Measurements from ENCODE around the gene CYP2B6. TPM values are rescaled to one million over a fixed set of nuclear protein-coding genes. Genes with fewer than 3 reads are reported as not detected.

The CYP2B6 gene
- polyA plus RNA-seq, 3 donors = not detected

DNA sequence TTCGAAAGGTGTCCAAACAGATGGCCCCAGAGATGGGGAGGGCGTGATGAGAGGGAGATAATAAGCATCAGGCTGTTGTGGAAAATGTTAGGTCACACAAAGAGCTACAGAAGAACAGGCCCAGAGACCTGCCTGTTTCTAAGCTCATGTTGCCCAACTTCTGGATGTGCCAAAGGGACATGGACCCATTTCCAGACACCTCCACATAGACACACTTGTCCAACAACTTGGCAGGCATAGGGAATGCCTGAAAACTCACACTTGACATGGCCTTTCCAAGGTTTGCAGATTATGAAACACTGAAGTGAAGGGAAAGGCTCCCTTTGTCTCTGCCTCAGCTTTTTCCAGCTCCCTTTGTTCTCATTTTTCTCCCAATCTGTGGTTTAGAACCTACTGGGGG is 43.5 kb upstream of the CYP2B6 start:
- Histone ChIP-seq H3K4me3 (replicated peaks in 1 of 3; ENCODE audit: low read depth in 2 of 3, low read length in 3 of 3) (no peak overlapping the region), H3K4me1 (ENCODE audit: control insufficient read depth in 1 of 2, insufficient read depth in 2 of 2, low read length in 2 of 2) (no peaks in the 10 kb centered on the region), H3K36me3 (replicated peaks in 1 of 2; ENCODE audit: control insufficient read depth in 1 of 2, insufficient read depth in 2 of 2, low read length in 2 of 2) (no peaks in the 10 kb centered on the region), H3K79me2 (ENCODE audit: insufficient read depth, low read length) (no peaks in the 10 kb centered on the region), H3K27me3 (ENCODE audit: control insufficient read depth in 2 of 2, insufficient read depth in 2 of 2, low read length in 2 of 2) (no peaks in the 10 kb centered on the region), H2AFZ (ENCODE audit: insufficient read depth, low read depth, low read length, poor library complexity, severe bottlenecking) (no peak overlapping the region), H4K20me1 (ENCODE audit: insufficient read depth, low read length) (no peaks in the 10 kb centered on the region), H3K9me3 (replicated peaks in 1 of 2; ENCODE audit: control insufficient read depth in 1 of 2, insufficient read depth in 1 of 2, low read length in 2 of 2) (peaks cover 0 to 5% of the 10 kb centered on the region in 2 donors), H3K27ac (ENCODE audit: low read depth in 1 of 2, low read length in 2 of 2) (no peak overlapping the region), H3K4me2 (replicated peaks; ENCODE audit: extremely low read depth, low read length, poor library complexity, severe bottlenecking) (no peak overlapping the region), H3K9ac (ENCODE audit: insufficient read depth, low read length, poor library complexity, severe bottlenecking) (no peak overlapping the region)
- no CpG with 5 or more reads among the region's 2 CpGs for WGBS (ENCODE audit: insufficient coverage)
- H3K27me3 Mint-ChIP-seq (ENCODE audit: low read depth in 3 of 3) = peaks cover 5 to 23% (median 5%) of the 10 kb centered on the region in 3 donors
- intact Hi-C loops (cut with micrococcal nuclease) = no loop called here
- H3K4me3 Mint-ChIP-seq = no peak overlapping the region
- H3K9me3 Mint-ChIP-seq = peaks cover under 1 to 15% (median 10%) of the 10 kb centered on the region in 7 donors
- TF ChIP-seq CTCF (IDR thresholded peaks at IDR 0.05) = no peak
- no peak for DNase-seq
- no peaks in the 10 kb centered on the region for H3K4me1 Mint-ChIP-seq
- H3K36me3 Mint-ChIP-seq = no peaks in the 10 kb centered on the region
- no peak overlapping the region for H3K27ac Mint-ChIP-seq

DNA sequence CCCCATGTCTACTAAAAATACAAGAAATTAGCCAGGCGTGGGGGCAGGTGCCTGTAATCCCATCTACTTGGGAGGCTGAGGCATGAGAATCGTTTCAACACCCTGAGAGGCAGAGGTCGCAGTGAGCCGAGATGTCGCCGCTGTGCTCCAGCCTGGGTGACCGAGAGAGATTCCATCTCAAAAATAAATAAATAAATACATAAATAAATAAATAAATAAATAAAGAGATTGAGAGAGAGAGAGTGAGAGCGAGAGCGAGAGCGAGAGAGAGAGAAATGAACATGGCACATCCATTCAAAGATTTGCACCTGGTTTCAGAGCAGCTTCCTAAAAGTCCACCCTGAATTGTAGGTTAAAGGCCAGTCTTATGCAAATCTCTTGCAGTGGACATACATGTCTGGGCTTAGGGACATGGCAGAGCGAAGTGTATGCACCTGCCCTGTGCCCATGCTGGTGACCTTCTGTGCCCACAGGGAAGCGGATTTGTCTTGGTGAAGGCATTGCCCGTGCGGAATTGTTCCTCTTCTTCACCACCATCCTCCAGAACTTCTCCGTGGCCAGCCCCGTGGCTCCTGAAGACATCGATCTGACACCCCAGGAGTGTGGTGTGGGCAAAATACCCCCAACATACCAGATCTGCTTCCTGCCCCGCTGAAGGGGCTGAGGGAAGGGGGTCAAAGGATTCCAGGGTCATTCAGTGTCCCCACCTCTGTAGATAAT is 42.3 kb upstream of the CYP2B6 start:
- intact Hi-C loops (cut with micrococcal nuclease) = no loop called here
- Histone ChIP-seq H3K36me3 (replicated peaks in 1 of 2; ENCODE audit: control insufficient read depth in 1 of 2, insufficient read depth in 2 of 2, low read length in 2 of 2) (no peaks in the 10 kb centered on the region), H3K27ac (ENCODE audit: low read depth in 1 of 2, low read length in 2 of 2) (no peak overlapping the region), H3K4me3 (replicated peaks in 1 of 3; ENCODE audit: low read depth in 2 of 3, low read length in 3 of 3) (no peak overlapping the region), H3K27me3 (ENCODE audit: control insufficient read depth in 2 of 2, insufficient read depth in 2 of 2, low read length in 2 of 2) (no peaks in the 10 kb centered on the region), H3K9ac (ENCODE audit: insufficient read depth, low read length, poor library complexity, severe bottlenecking) (no peak overlapping the region), H4K20me1 (ENCODE audit: insufficient read depth, low read length) (no peaks in the 10 kb centered on the region), H3K79me2 (ENCODE audit: insufficient read depth, low read length) (no peaks in the 10 kb centered on the region), H2AFZ (ENCODE audit: insufficient read depth, low read depth, low read length, poor library complexity, severe bottlenecking) (no peak overlapping the region), H3K4me2 (replicated peaks; ENCODE audit: extremely low read depth, low read length, poor library complexity, severe bottlenecking) (no peak overlapping the region), H3K9me3 (replicated peaks in 1 of 2; ENCODE audit: control insufficient read depth in 1 of 2, insufficient read depth in 1 of 2, low read length in 2 of 2) (peaks cover 12 to 15% of the 10 kb centered on the region in 2 donors), H3K4me1 (ENCODE audit: control insufficient read depth in 1 of 2, insufficient read depth in 2 of 2, low read length in 2 of 2) (no peaks in the 10 kb centered on the region)
- H3K27me3 Mint-ChIP-seq (ENCODE audit: low read depth in 3 of 3) = peaks cover 6 to 24% (median 6%) of the 10 kb centered on the region in 3 donors
- H3K4me3 Mint-ChIP-seq = no peak overlapping the region
- no peaks in the 10 kb centered on the region for H3K36me3 Mint-ChIP-seq
- no peak for TF ChIP-seq CTCF (IDR thresholded peaks at IDR 0.05)
- DNase-seq = no peak
- H3K9me3 Mint-ChIP-seq = peaks cover 10 to 27% (median 21%) of the 10 kb centered on the region in 7 donors
- no peaks in the 10 kb centered on the region for H3K4me1 Mint-ChIP-seq
- WGBS (ENCODE audit: insufficient coverage) = no CpG with 5 or more reads among the region's 18 CpGs
- no peak overlapping the region for H3K27ac Mint-ChIP-seq
